HG03103 (cell line): Measurements from ENCODE around the gene ACTA1.
"Not testable (repeated sequence)": the region's sequence is repeated elsewhere in the genome, so short reads cannot be mapped to it uniquely, and the experiment has no call there.

ENCODE experiments used
- ATAC-seq: cut with Tn5 transposase; IDR thresholded peaks from one replicate; pipeline ENCODE4 v1.9.1; 2021; ENCODE audit warnings: low read depth; ENCODE audit not compliant: unreplicated experiment

Gene ACTA1

GRCh38 chr1:229445828-229446227 lies 11.9 kb upstream of the ACTA1 start:
- no peak for ATAC-seq

DNA sequence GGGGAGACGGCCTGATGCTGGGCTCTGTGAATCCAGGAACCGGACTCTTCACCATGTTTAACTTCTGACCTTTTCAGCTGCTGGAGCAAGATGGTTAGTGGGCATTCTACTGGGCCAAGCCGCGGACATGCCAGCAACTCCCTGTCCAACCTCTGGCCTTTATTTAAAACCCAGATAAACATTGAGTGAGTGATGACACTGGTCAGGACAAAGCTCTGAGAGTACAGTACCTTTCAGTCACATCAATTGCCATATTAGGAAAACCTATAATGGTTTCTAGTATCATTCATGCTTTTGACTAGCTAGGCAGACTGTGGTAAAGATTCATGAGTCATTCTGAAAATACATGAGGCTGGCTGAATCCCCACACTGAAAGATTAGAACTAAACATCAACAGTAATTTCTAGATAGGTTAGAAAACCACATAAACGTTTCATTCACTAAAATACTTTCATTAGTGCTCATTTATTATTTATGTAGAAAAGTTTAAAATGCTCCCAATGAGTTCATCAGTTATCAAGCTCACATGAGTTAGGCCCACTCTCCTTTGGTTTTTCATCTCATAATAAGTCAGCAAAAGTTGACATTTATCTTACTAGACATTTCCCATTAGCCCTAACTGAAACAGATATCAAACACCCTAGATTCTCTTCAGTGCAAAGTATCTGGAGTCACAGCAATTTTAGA lies 7.1 kb upstream of the ACTA1 start:
- ATAC-seq = peak; percentile 96

GRCh38 chr1:229438021-229438420 lies 4.1 kb upstream of the ACTA1 start:
- ATAC-seq = no peak

GRCh38 chr1:229437443-229437842 lies 3.5 kb upstream of the ACTA1 start:
- no peak for ATAC-seq

GRCh38 chr1:229436201-229436600 lies 2.3 kb upstream of the ACTA1 start:
- ATAC-seq = no peak

- no peak for ATAC-seq
Measured at GRCh38 chr1:229434641-229435051, 752 bp upstream of the ACTA1 start.

DNA sequence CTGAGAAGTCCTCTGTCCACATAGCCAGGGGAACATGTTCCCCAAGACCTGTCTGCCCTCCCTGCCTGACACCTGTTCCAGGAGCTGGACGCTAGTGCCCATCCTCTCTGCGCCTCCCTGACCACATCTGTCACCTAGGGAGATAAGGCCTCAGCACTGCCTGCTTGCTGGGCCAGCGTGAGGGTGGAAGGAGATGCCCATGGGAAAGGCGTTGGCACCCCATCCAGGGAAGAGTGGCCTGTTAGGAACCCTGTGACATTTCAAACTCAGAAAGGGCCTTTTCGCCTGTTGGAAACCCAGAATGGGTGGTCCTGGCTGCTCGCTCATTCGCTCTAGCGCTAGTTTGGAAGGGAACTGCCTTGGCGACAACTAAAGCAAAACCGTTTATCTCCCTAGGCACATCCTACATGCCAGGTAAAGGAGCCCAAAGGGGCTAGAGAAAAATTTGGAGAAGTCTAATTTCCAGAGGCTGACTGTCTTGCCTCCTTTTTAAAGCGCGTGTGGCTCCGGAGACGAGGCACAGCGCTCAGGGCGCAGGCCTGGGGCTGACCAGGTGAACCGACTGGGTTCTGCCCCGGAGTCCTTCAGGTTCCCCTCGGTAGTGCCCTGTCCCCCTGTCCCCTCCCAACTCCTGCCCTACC lies 410 bp downstream of the ACTA1 start:
- ATAC-seq = no peak

- no peak for ATAC-seq
Measured at GRCh38 chr1:229432905-229433304, 989 bp downstream of the ACTA1 start.

GRCh38 chr1:229432116-229432461 lies 1.8 kb downstream of the ACTA1 start:
- ATAC-seq = no peak

GRCh38 chr1:229431284-229432115 lies 2.4 kb downstream of the ACTA1 start:
- ATAC-seq = no peak

DNA sequence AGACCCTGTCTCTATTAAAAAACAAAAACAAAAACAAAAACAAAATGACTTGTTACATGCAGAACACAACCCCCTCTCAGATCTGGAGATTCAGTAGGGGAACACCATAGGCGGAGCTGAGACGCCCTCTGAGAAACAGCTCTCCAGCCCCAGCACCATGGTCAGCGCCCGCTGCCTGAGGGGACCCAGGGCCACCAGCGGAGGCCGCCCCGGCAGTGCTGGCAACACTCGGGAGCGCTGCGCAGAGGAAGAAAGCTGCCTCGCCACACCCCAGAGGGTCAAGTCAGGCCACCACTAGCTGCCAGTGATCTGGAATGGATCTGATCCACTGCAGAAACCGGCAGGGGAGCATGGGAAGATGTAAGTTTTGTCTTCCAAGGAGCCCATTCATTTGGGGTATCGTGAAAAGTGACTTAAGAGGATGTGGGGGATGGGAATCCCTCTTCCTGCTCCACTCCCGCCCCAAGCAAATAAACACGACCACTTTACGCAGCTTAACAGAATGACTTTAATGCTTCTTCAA lies 3.1 kb downstream of the ACTA1 start:
- no peak for ATAC-seq

DNA sequence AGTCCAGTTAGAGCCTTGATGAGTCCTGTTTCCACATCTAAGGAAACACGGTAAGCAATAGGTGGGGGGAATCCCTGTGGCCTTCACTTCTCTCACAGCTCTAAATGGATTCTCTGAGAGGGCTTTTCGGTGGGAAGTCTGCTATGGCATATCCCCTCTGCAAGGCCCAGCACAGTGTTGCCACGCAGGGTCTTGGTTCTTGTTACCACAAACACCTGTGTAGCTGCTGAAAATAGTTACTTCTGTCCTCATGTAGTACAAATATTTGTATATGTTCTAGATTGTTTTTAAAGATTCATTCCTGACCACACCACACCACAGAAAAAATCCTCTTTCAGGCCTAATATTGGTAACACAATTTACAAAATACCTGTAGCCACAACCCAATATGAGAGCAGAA lies 5.6 kb downstream of the ACTA1 start:
- ATAC-seq = no peak

- no peak for ATAC-seq
Measured at GRCh38 chr1:229427572-229427971, 6.3 kb downstream of the ACTA1 start.

GRCh38 chr1:229425564-229426159 lies 8.2 kb downstream of the ACTA1 start:
- ATAC-seq = no peak

DNA sequence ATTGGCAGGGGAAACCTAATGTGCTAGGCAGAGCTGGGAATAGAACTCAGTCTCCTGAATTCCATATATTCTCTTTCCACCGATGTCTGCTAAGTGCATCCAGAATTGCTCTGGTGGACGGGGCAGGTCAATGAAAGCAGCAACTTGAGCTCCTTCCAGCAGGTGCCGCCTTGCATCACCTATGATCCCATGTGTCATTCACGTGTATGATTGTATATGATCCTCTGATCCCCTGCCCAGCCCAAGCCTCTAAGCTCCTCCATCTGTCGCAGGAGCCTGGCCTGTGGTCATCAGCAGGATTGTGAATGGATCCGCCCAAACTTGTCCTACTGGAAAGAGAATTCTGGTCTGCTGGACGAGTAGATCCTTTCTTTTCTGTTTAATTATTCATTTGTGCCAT lies 13.1 kb downstream of the ACTA1 start:
- no peak for ATAC-seq

- no peak for ATAC-seq
Measured at GRCh38 chr1:229420224-229420623, 13.7 kb downstream of the ACTA1 start.

DNA sequence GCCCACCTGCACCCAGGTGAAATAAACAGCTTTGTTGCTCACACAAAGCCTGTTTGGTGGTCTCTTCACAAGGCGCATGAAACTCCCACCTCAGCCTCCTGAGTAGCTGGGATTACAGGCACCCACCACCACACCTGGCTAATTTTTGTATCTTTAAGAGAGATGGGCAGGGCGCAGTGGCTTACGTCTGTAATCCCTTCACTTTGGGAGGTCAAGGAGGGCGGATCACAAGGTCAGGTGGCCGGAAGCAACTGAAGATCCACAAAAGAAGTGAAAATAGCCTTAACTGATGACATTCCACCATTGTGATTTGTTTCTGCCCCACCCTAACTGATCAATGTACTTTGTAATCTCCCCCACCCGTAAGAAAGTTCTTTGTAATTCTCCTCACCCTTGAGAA lies 15.3 kb downstream of the ACTA1 start:
- ATAC-seq = not testable (repeated sequence)

- not testable (repeated sequence) for ATAC-seq
Measured at GRCh38 chr1:229412810-229413209, 21.1 kb downstream of the ACTA1 start.

- no peak for ATAC-seq
Measured at GRCh38 chr1:229412056-229412455, 21.8 kb downstream of the ACTA1 start.

GRCh38 chr1:229411434-229412055 lies 22.3 kb downstream of the ACTA1 start:
- no peak for ATAC-seq
